ENCODE data around the gene PEX11A.

PEX11A gene

GRCh38 chr15:89647191-89647851, 43.2 kb downstream of the PEX11A start:
- ChIA-PET CTCF (interaction anchor here (0.7 to 3.7 kb wide), 21 partner anchors 10 to 241 kb away, joined by 3 to 37 read pairs (median 7); no protein-coding TSS in a partner anchor), POLR2A (no interaction called here)
- DNase-seq (ENCODE audit: low read depth, low spot score) = no peak
- TF ChIP-seq CTCF (IDR thresholded peaks at IDR 0.05; ENCODE audit: insufficient read depth, low read length, missing control alignments) = peak; percentile 95
- no peak overlapping the region for H3K4me3 ChIP-seq (ENCODE audit: low read depth, low read length)

- CTCF ChIA-PET = interaction anchor here (0.7 to 3.7 kb wide), 22 partner anchors 8 to 242 kb away, joined by 3 to 37 read pairs (median 6); partner anchors contain the start of gene KIF7
- POLR2A ChIA-PET = no interaction called here
- TF ChIP-seq CTCF (IDR thresholded peaks at IDR 0.05; ENCODE audit: insufficient read depth, low read length, missing control alignments) = no peak
- H3K4me3 ChIP-seq (ENCODE audit: low read depth, low read length) = no peak overlapping the region
- no peak for DNase-seq (ENCODE audit: low read depth, low spot score)
Observed at GRCh38 chr15:89646416-89647141, 44.0 kb downstream of the PEX11A start.

DNA sequence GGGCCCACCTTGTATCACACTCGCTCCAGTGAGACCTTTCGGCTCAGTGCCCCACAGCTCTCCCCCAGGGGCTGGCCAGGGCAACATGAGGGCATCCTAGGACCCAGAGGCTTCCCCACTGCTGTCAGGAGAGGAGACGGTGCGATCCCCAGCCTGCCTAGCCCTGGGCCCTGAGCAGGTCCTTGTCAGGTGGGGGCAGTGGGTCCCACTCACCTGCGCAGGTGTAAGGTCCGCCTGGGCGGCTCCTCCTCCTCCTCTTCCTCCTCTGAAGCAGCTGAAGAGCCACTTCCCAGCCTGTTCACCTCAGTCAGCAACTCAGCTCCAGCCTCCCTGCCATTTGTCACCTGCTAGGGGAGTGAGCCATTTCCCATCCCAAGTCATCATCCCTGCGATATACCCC, 44.9 kb downstream of the PEX11A start:
- no peak for DNase-seq (ENCODE audit: low read depth, low spot score)
- ChIA-PET CTCF (interaction anchor here (0.7 to 3.7 kb wide), 15 partner anchors 12 to 132 kb away, joined by 3 to 37 read pairs (median 5); no protein-coding TSS in a partner anchor), POLR2A (no interaction called here)
- no peak overlapping the region for H3K4me3 ChIP-seq (ENCODE audit: low read depth, low read length)
- TF ChIP-seq CTCF (IDR thresholded peaks at IDR 0.05; ENCODE audit: insufficient read depth, low read length, missing control alignments) = no peak

DNA sequence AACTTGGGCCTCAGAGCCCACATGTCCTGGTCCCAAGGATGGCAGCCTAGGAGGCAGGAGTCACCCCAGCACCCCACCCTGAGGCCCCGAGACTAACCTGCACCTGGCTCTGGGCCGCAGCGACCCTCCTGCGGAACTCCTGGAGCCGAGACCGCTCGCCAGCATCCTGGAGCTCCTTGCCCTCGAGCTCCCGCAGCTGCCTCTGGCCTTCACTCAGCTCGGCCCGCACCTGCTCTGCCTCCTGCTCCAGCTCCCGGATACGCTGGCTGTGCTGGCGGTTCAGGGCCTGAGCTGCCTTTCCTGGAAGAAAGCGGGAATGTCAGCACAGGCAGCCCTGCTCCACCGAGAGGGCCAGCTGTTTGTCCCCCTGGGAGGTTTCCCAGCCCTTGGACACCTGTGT, 48.4 kb downstream of the PEX11A start:
- no peak for DNase-seq (ENCODE audit: low read depth, low spot score)
- no peak overlapping the region for H3K4me3 ChIP-seq (ENCODE audit: low read depth, low read length)
- CTCF ChIA-PET = no interaction called here
- POLR2A ChIA-PET = no interaction called here
- no peak for TF ChIP-seq CTCF (IDR thresholded peaks at IDR 0.05; ENCODE audit: insufficient read depth, low read length, missing control alignments)

DNA sequence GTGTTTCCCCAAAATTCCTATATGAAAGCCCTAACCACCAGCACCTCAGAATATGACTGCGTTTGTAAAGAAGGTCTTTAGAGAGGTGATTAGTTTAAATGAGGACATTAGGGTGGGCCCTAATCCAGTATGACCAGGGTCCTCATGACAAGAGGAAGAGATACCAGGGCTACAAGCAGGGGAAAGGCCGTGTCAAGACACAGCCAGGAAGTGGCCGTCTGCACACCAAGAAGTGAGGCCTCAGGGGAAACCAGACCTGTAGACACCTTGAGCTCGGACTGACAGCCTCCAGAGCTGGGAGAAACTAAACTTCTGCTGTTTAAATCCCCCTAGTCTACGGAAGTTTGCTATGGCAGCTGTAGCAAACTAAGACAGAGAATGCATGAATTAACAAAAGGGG, 49.5 kb downstream of the PEX11A start:
- H3K4me3 ChIP-seq (ENCODE audit: low read depth, low read length) = no peak overlapping the region
- POLR2A ChIA-PET = no interaction called here
- TF ChIP-seq CTCF (IDR thresholded peaks at IDR 0.05; ENCODE audit: insufficient read depth, low read length, missing control alignments) = no peak
- no peak for DNase-seq (ENCODE audit: low read depth, low spot score)
- CTCF ChIA-PET = no interaction called here

GRCh38 chr15:89640245-89640644, 50.3 kb downstream of the PEX11A start:
- DNase-seq (ENCODE audit: low read depth, low spot score) = no peak
- POLR2A ChIA-PET = no interaction called here
- CTCF ChIA-PET = no interaction called here
- H3K4me3 ChIP-seq (ENCODE audit: low read depth, low read length) = no peak overlapping the region
- TF ChIP-seq CTCF (IDR thresholded peaks at IDR 0.05; ENCODE audit: insufficient read depth, low read length, missing control alignments) = no peak
